ENCODE results near the gene TGFB1. TPM values are rescaled to one million over a fixed set of nuclear protein-coding genes. Genes with fewer than 3 reads are reported as not detected.

TGFB1 gene
- total and polyA plus RNA-seq, 2 of the 13 experiments (the other 11 are each of a cell fraction or from before 2014, with no cell fraction given): 4.1 to 5.4 TPM

GRCh38 chr19:41353466-41354342 is at the start of gene TGFB1 (continued):
- TF ChIP-seq CSRNP1 (CRISPR knock-in tag; IDR thresholded peaks at IDR 0.05): peak; percentile 43; the same call in 1 of the 2 replicates
- peak; percentile 50; the same call in 1 of the 2 replicates for TF ChIP-seq PAXIP1 (CRISPR knock-in tag; conservative IDR thresholded peaks at IDR 0.05)
- TF ChIP-seq DR1 (CRISPR knock-in tag; IDR thresholded peaks at IDR 0.05): no peak
- peak; percentile 15 for TF ChIP-seq PHF8 (CRISPR knock-in tag; IDR thresholded peaks at IDR 0.05)
- TF ChIP-seq, protein P1, sequence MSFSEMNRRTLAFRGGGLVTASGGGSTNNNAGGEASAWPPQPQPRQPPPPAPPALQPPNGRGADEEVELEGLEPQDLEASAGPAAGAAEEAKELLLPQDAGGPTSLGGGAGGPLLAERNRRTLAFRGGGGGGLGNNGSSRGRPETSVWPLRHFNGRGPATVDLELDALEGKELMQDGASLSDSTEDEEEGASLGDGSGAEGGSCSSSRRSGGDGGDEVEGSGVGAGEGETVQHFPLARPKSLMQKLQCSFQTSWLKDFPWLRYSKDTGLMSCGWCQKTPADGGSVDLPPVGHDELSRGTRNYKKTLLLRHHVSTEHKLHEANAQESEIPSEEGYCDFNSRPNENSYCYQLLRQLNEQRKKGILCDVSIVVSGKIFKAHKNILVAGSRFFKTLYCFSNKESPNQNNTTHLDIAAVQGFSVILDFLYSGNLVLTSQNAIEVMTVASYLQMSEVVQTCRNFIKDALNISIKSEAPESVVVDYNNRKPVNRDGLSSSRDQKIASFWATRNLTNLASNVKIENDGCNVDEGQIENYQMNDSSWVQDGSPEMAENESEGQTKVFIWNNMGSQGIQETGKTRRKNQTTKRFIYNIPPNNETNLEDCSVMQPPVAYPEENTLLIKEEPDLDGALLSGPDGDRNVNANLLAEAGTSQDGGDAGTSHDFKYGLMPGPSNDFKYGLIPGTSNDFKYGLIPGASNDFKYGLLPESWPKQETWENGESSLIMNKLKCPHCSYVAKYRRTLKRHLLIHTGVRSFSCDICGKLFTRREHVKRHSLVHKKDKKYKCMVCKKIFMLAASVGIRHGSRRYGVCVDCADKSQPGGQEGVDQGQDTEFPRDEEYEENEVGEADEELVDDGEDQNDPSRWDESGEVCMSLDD (CRISPR knock-in tag; IDR thresholded peaks at IDR 0.05; ENCODE audit: borderline replicate concordance): no peak; the same call in 1 of the 2 replicates
- TF ChIP-seq, protein P2, sequence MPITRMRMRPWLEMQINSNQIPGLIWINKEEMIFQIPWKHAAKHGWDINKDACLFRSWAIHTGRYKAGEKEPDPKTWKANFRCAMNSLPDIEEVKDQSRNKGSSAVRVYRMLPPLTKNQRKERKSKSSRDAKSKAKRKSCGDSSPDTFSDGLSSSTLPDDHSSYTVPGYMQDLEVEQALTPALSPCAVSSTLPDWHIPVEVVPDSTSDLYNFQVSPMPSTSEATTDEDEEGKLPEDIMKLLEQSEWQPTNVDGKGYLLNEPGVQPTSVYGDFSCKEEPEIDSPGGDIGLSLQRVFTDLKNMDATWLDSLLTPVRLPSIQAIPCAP (CRISPR knock-in tag; IDR thresholded peaks at IDR 0.05; ENCODE audit: low read depth): no peak
- TF ChIP-seq ZNF251 (CRISPR knock-in tag; IDR thresholded peaks at IDR 0.05): no peak
- TF ChIP-seq MED13 (CRISPR knock-in tag; IDR thresholded peaks at IDR 0.05): no peak
- TF ChIP-seq POLR2AphosphoS5 (IDR thresholded peaks at IDR 0.05; ENCODE audit: low read depth, low read length): peak; percentile 44; the same call in 1 of the 2 replicates
- TF ChIP-seq, protein P3, sequence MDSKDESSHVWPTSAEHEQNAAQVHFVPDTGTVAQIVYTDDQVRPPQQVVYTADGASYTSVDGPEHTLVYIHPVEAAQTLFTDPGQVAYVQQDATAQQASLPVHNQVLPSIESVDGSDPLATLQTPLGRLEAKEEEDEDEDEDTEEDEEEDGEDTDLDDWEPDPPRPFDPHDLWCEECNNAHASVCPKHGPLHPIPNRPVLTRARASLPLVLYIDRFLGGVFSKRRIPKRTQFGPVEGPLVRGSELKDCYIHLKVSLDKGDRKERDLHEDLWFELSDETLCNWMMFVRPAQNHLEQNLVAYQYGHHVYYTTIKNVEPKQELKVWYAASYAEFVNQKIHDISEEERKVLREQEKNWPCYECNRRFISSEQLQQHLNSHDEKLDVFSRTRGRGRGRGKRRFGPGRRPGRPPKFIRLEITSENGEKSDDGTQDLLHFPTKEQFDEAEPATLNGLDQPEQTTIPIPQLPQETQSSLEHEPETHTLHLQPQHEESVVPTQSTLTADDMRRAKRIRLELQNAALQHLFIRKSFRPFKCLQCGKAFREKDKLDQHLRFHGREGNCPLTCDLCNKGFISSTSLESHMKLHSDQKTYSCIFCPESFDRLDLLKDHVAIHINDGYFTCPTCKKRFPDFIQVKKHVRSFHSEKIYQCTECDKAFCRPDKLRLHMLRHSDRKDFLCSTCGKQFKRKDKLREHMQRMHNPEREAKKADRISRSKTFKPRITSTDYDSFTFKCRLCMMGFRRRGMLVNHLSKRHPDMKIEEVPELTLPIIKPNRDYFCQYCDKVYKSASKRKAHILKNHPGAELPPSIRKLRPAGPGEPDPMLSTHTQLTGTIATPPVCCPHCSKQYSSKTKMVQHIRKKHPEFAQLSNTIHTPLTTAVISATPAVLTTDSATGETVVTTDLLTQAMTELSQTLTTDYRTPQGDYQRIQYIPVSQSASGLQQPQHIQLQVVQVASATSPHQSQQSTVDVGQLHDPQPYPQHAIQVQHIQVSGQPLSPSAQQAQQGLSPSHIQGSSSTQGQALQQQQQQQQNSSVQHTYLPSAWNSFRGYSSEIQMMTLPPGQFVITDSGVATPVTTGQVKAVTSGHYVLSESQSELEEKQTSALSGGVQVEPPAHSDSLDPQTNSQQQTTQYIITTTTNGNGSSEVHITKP (CRISPR knock-in tag; IDR thresholded peaks at IDR 0.05; ENCODE audit: low read depth): no peak
- no peak for TF ChIP-seq ZNF510 (CRISPR knock-in tag; IDR thresholded peaks at IDR 0.05; ENCODE audit: low read depth)
- no peak for TF ChIP-seq CREB1 (IDR thresholded peaks at IDR 0.05)
- no peak for TF ChIP-seq CREB1 (CRISPR knock-in tag; IDR thresholded peaks at IDR 0.05)

All from HepG2 (cell line).